ENCODE measurements around the gene CCDC81. TPM values are rescaled to one million over a fixed set of nuclear protein-coding genes. Genes with fewer than 3 reads are reported as not detected.

CCDC81 gene
- polyA plus RNA-seq, 1 donor (not counting 4 experiments of a cell fraction or from before 2014, with no cell fraction given): 0.42 TPM

DNA sequence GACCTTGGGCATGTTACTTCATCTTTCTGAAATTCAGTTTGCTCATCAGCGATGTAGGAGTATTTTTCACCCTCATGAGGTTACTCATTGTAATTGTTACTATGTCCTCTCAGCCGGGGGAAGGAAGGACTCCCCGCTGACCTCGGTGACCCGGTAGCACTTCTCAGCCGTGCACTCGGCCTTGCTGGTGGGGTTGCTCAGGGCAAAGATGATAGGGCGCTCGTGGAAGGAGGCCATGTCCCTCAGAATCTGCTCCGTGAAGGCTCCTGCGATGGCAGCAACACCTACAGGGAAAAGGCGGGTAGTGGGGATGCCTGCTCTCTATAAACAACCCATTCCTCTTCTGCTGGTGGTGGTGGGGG, 72.2 kb downstream of the CCDC81 start:
- dilution Hi-C loops (cut with MboI; ENCODE audit: extremely low pct_ligation_motif_present, low sequenced_read_pairs): no loop called here
- Histone ChIP-seq H3K27ac (ENCODE audit: control insufficient read depth, insufficient read depth, low read length) (no peak overlapping the region), H4K20me1 (ENCODE audit: control insufficient read depth, extremely low read depth, insufficient read depth, low read length) (no peaks in the 10 kb centered on the region), H3K36me3 (ENCODE audit: control insufficient read depth in 2 of 2, extremely low read depth in 1 of 2, insufficient read depth in 2 of 2, low read length in 2 of 2) (no peaks in the 10 kb centered on the region), H2AFZ (ENCODE audit: control insufficient read depth, low read length) (no peak overlapping the region), H3K4me3 (ENCODE audit: control insufficient read depth in 2 of 3, extremely low read depth in 1 of 3, insufficient read depth in 2 of 3, low read depth in 1 of 3, low read length in 3 of 3) (no peak overlapping the region), H3K9ac (ENCODE audit: control insufficient read depth, extremely low read depth, insufficient read depth, low read length) (no peak overlapping the region), H3K4me2 (ENCODE audit: control insufficient read depth, extremely low read depth, insufficient read depth, low read depth, low read length) (no peak overlapping the region), H3K27me3 (ENCODE audit: control insufficient read depth, extremely low read depth, insufficient read depth, low read length) (no peaks in the 10 kb centered on the region), H3K4me1 (ENCODE audit: control insufficient read depth, extremely low read depth, insufficient read depth, low read length) (no peaks in the 10 kb centered on the region), H3K9me3 (ENCODE audit: control insufficient read depth, low read depth, low read length) (no peaks in the 10 kb centered on the region), H3K79me2 (ENCODE audit: control insufficient read depth, insufficient read depth, low read length) (no peaks in the 10 kb centered on the region), H3K9me1 (ENCODE audit: control insufficient read depth, extremely low read depth, insufficient read depth, low read length) (no peaks in the 10 kb centered on the region)
- TF ChIP-seq, protein P1, sequence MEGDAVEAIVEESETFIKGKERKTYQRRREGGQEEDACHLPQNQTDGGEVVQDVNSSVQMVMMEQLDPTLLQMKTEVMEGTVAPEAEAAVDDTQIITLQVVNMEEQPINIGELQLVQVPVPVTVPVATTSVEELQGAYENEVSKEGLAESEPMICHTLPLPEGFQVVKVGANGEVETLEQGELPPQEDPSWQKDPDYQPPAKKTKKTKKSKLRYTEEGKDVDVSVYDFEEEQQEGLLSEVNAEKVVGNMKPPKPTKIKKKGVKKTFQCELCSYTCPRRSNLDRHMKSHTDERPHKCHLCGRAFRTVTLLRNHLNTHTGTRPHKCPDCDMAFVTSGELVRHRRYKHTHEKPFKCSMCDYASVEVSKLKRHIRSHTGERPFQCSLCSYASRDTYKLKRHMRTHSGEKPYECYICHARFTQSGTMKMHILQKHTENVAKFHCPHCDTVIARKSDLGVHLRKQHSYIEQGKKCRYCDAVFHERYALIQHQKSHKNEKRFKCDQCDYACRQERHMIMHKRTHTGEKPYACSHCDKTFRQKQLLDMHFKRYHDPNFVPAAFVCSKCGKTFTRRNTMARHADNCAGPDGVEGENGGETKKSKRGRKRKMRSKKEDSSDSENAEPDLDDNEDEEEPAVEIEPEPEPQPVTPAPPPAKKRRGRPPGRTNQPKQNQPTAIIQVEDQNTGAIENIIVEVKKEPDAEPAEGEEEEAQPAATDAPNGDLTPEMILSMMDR (optimal IDR thresholded peaks at IDR 0.05 in 1 of 3, IDR thresholded peaks at IDR 0.05 in 1 of 3, conservative IDR thresholded peaks at IDR 0.05 in 1 of 3; ENCODE audit: extremely low read depth in 1 of 3, insufficient read depth in 2 of 3, low read length in 3 of 3): no peak
- no peak for TF ChIP-seq EZH2 (IDR thresholded peaks at IDR 0.05; ENCODE audit: low read length)
- FAIRE-seq (no peak), DNase-seq (ENCODE audit: low read depth, low spot score) (no peak)

GRCh38 chr11:86447763-86448480, 73.2 kb downstream of the CCDC81 start:
- no peak overlapping the region for H2AFZ ChIP-seq (ENCODE audit: control insufficient read depth, low read length)
- no peaks in the 10 kb centered on the region for H3K36me3 ChIP-seq (ENCODE audit: control insufficient read depth in 2 of 2, extremely low read depth in 1 of 2, insufficient read depth in 2 of 2, low read length in 2 of 2)
- H3K9me3 ChIP-seq (ENCODE audit: control insufficient read depth, low read depth, low read length): no peaks in the 10 kb centered on the region
- H3K79me2 ChIP-seq (ENCODE audit: control insufficient read depth, insufficient read depth, low read length): no peaks in the 10 kb centered on the region
- no peak overlapping the region for H3K9ac ChIP-seq (ENCODE audit: control insufficient read depth, extremely low read depth, insufficient read depth, low read length)
- DNase-seq (ENCODE audit: low read depth, low spot score) (no peak), FAIRE-seq (no peak)
- TF ChIP-seq, protein P1 (optimal IDR thresholded peaks at IDR 0.05 in 1 of 3, IDR thresholded peaks at IDR 0.05 in 1 of 3, conservative IDR thresholded peaks at IDR 0.05 in 1 of 3; ENCODE audit: extremely low read depth in 1 of 3, insufficient read depth in 2 of 3, low read length in 3 of 3): no peak
- no peak for TF ChIP-seq EZH2 (IDR thresholded peaks at IDR 0.05; ENCODE audit: low read length)
- no peaks in the 10 kb centered on the region for H3K9me1 ChIP-seq (ENCODE audit: control insufficient read depth, extremely low read depth, insufficient read depth, low read length)
- H3K4me1 ChIP-seq (ENCODE audit: control insufficient read depth, extremely low read depth, insufficient read depth, low read length): no peaks in the 10 kb centered on the region
- no peaks in the 10 kb centered on the region for H3K27me3 ChIP-seq (ENCODE audit: control insufficient read depth, extremely low read depth, insufficient read depth, low read length)
- no peaks in the 10 kb centered on the region for H4K20me1 ChIP-seq (ENCODE audit: control insufficient read depth, extremely low read depth, insufficient read depth, low read length)
- no peak overlapping the region for H3K27ac ChIP-seq (ENCODE audit: control insufficient read depth, insufficient read depth, low read length)
- dilution Hi-C loops (cut with MboI; ENCODE audit: extremely low pct_ligation_motif_present, low sequenced_read_pairs): no loop called here
- H3K4me2 ChIP-seq (ENCODE audit: control insufficient read depth, extremely low read depth, insufficient read depth, low read depth, low read length): no peak overlapping the region
- H3K4me3 ChIP-seq (ENCODE audit: control insufficient read depth in 2 of 3, extremely low read depth in 1 of 3, insufficient read depth in 2 of 3, low read depth in 1 of 3, low read length in 3 of 3): no peak overlapping the region
